ENCODE measurements around the gene LPIN3. TPM values are rescaled to one million over a fixed set of nuclear protein-coding genes. Genes with fewer than 3 reads are reported as not detected.

LPIN3 gene
- total RNA-seq, 1 donor from 2014 or later: 1.1 TPM

DNA sequence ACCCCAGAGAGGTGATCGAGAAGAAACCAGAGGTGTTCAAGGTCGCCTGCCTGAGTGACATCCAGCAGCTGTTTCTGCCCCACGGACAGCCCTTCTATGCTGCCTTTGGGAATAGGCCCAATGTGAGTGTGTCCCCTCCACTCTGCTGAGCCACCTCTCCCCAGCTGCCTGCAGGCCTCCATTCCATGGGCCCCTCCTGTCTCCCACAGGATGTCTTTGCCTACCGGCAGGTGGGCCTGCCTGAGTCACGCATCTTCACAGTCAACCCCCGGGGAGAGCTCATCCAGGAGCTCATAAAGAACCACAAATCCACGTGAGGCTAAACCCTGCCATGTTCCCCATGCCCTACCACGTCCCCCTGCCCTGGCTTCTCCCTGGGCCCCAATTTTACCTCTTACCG is 17.6 kb downstream of the LPIN3 start:
- Mint-ChIP-seq H3K27ac (no peak overlapping the region), H3K27me3 (ENCODE audit: insufficient read depth) (peaks cover 2% of the 10 kb centered on the region), H3K4me3 (no peak overlapping the region), H3K36me3 (ENCODE audit: low read depth) (no peaks in the 10 kb centered on the region), H3K4me1 (ENCODE audit: low read depth) (no peaks in the 10 kb centered on the region), H3K9me3 (no peaks in the 10 kb centered on the region)
- intact Hi-C loops (cut with micrococcal nuclease): no loop called here
- DNase-seq (ENCODE audit: low spot score): no peak

DNA sequence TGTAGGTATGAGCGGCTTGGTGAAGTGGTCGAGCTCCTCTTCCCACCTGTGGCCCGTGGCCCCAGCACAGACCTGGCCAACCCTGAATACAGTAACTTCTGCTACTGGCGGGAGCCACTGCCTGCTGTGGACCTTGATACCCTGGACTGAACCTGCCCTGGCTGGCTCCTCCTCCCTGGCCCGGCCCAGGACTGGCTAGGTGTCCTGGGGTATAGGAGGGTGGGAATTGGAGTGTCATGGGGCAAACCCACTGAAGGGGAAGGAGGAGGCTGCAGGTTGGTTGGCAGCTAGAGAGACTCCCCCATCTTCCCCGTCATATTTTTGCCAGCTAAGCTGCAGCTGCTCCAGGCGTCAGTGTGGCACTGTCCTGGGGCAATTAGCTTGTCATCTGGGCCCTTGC is 18.1 kb downstream of the LPIN3 start:
- intact Hi-C loops (cut with micrococcal nuclease): no loop called here
- Mint-ChIP-seq H3K4me1 (ENCODE audit: low read depth) (no peaks in the 10 kb centered on the region), H3K4me3 (no peak overlapping the region), H3K9me3 (no peaks in the 10 kb centered on the region), H3K27me3 (ENCODE audit: insufficient read depth) (no peaks in the 10 kb centered on the region), H3K36me3 (ENCODE audit: low read depth) (no peaks in the 10 kb centered on the region), H3K27ac (no peak overlapping the region)
- DNase-seq (ENCODE audit: low spot score): no peak

DNA sequence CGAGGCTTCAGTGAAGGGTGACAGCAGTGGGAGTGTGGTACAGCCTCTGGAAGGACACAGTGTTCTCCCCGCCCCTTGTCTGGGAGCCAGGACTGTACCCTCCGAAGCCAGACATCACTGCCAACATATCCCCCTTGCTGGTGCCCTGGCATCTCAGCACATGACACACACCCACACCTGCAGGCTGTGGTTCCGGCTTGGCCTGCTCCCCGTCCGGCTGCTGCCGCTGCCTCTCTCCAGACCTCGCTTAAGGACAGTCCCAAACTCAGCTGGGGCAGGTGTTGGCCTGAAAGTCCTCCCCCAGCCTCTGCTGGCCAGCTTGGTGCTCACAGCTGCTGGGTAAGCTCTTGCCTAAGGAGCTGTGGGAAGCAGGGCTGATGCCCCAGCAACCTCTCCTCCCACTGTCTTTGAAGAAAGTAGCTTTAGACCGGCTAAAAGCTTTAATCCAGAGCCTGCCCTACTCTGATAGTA is 19.0 kb downstream of the LPIN3 start:
- intact Hi-C loops (cut with micrococcal nuclease): no loop called here
- Mint-ChIP-seq H3K27me3 (ENCODE audit: insufficient read depth) (peaks cover under 1% of the 10 kb centered on the region), H3K27ac (no peak overlapping the region), H3K4me1 (ENCODE audit: low read depth) (no peaks in the 10 kb centered on the region), H3K36me3 (ENCODE audit: low read depth) (no peaks in the 10 kb centered on the region), H3K4me3 (no peak overlapping the region), H3K9me3 (no peaks in the 10 kb centered on the region)
- no peak for DNase-seq (ENCODE audit: low spot score)

DNA sequence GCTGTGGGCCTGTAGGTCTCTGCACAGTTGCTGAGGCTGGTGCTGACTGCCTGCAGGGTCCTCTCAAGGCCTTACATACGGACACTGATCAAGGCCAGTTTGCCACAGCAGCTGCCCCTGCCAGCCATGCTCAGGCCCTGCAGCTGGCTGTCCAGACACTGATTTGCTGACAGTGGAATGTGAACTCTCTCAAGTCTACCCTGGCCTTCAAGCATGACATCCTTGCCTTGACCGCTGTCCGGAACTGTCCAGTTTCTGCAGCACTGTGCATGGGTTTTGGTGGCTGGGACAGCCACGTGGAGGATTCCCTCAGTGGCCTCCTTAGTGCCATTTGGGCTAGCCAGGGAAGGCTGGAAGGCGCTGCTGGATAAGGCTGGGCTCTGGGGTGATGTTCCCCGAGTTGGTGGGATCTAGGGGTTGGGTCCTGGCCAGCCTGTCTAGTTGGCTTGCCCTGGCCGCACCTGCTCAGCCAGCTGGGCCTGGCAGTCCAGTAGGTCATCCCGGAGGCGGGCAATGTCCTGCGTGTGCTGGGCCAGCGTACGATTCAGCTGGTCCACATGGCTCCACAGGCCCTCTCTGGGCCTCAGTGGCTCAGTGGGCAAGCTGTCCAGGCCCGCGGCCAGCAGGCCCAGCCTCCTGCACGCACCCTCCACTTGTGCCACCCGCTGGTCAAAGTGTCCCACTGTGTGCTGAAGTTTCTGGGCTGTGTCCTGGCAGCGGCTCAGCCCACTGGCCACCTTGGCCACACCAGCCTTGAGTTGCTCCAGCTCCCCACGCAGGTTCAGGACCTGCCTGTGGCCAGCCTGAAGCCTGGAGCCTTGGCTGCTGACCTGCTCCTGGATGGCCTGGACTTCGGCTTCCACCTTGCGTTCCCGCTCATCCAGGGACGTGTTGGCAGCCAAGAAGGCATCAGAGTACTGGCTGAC is 20.5 kb downstream of the LPIN3 start:
- intact Hi-C loops (cut with micrococcal nuclease): no loop called here
- Mint-ChIP-seq H3K36me3 (ENCODE audit: low read depth) (no peaks in the 10 kb centered on the region), H3K4me1 (ENCODE audit: low read depth) (no peaks in the 10 kb centered on the region), H3K27ac (no peak overlapping the region), H3K27me3 (ENCODE audit: insufficient read depth) (peaks cover 12% of the 10 kb centered on the region), H3K9me3 (no peaks in the 10 kb centered on the region), H3K4me3 (no peak overlapping the region)
- DNase-seq (ENCODE audit: low spot score): no peak

DNA sequence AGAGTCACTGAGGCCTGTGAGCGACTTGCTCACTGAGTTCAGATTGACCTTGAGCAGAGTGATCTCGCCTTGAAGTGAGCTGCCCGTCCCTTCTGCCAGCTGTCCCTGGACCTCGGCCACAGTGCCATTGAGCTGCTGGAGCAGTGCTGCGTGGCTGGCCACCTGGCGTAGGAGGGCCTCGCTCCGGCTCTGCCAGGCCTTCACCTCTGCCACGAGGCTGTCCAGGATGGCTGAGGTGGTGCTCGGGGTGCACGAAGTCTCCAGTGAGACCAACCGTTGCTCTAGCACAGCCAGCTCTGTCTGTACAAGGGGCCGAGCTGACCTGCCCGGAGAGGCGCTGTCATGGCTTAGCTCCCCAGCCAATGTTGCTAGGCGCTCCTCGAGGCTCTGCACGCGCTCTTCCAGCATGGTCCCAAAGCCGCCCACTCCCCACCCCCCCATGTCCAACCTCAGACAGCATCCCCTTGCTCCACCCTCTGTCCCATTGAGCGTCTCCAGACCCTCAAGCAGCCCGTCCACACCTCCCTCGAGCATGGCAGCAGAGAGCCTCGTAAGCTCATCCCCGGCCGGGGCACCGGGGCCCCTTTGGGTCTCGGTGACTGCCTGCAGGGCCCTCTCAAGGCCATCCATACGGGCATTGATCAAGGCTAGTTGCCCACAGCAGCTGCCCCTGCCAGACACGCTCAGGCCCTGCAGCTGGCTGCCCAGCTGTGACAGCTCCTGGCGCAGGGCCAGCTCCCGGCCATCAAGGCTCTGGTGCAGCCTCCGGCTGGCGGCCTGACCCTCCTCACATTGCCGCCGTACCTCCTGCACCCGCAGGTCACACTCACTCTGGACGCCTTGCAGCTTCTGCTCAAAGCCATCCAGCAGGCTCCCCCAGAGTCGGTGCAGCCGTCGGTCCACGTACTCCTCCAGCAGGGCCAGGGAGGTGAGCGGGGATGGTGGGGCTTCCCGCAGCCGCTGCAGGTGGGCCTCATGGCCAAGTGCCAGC is 21.4 kb downstream of the LPIN3 start:
- Mint-ChIP-seq H3K9me3 (no peaks in the 10 kb centered on the region), H3K27me3 (ENCODE audit: insufficient read depth) (peaks cover 14% of the 10 kb centered on the region), H3K27ac (no peak overlapping the region)

DNA sequence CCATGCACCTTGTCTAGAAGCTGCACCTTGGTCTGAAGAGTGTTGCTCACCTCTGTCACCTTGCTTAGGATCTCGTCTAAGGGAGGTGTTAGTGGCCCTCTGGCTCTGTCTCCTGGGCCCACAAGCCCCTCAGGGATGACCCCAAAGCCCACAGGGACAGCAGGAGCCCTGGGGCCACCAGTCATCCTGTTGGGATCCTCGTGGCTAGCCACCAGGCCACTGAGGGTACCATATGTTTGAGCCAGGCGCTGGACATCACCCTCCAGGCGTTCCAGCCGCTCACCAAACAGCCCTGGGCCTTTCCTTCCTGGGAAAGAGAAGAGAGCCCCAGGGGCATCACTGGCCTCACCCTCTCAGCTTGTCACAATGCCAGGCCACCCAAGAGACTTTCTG is 22.1 kb downstream of the LPIN3 start:
- no peak for DNase-seq (ENCODE audit: low spot score)
- H3K27me3 Mint-ChIP-seq (ENCODE audit: insufficient read depth): peaks cover 21% of the 10 kb centered on the region
- H3K4me1 Mint-ChIP-seq (ENCODE audit: low read depth): peaks cover 4% of the 10 kb centered on the region
- no peak overlapping the region for H3K4me3 Mint-ChIP-seq
- H3K36me3 Mint-ChIP-seq (ENCODE audit: low read depth): no peaks in the 10 kb centered on the region
- H3K27ac Mint-ChIP-seq: no peak overlapping the region
- no peaks in the 10 kb centered on the region for H3K9me3 Mint-ChIP-seq
- intact Hi-C loops (cut with micrococcal nuclease): no loop called here

More for the DNA sequence above, 21.4 kb downstream of the LPIN3 start:
- Mint-ChIP-seq H3K4me1 (ENCODE audit: low read depth) (no peaks in the 10 kb centered on the region), H3K4me3 (no peak overlapping the region), H3K36me3 (ENCODE audit: low read depth) (no peaks in the 10 kb centered on the region)
- DNase-seq (ENCODE audit: low spot score): no peak
- intact Hi-C loops (cut with micrococcal nuclease): no loop called here

DNA sequence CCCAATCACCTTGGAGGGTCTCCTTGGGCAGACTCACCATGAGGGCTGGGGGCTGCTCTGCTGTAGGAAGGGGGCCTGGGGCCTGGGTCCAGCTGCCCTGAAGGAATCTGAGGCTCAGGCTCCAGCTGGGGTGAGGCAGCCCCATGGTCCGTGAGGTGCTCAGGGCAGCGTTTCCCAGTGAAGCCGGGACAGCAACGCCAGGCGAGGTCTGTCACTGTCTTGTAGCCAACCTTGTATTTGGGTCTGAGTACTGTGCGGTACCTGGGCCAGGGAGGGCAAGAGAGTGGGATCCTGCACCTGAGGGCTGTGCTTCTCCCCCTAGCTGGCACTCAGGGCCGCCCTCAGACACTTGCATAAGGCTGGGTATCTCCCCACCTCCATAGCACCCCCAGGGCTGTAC is 23.0 kb downstream of the LPIN3 start:
- Mint-ChIP-seq H3K27ac (no peak overlapping the region), H3K9me3 (no peaks in the 10 kb centered on the region), H3K27me3 (ENCODE audit: insufficient read depth) (peaks cover 26% of the 10 kb centered on the region), H3K36me3 (ENCODE audit: low read depth) (no peaks in the 10 kb centered on the region), H3K4me1 (ENCODE audit: low read depth) (peaks cover 4% of the 10 kb centered on the region), H3K4me3 (no peak overlapping the region)
- no peak for DNase-seq (ENCODE audit: low spot score)
- intact Hi-C loops (cut with micrococcal nuclease): no loop called here

DNA sequence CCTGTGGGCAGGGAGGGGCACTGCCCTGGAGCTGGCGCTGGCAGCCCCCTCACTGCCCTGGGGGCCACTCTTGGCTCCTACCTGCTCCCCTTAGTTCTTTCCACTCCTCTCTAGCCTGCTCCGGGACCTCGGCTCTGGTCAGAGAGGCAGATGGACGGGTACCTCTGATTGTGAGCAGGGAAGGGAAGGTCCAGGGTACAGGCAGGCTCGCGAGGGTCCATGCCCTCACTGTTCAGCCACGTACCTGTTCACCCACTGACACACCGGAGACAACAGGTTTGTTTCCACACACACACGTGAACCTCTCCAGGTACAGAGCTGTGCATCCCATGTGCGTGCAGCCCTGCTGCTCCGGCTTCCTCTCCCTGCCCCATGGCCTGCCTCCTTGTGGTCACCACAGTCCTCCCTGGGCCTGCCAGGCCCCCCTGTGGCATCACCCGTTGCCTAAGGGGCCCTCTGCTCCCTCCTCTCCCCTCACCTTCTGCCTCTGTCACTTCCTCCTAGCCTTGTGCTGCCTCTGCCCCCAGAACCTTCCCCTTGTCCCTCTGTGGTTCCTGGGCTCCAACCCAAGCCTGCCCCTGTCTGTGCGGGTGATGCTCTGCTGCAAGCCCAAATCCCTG is 23.7 kb downstream of the LPIN3 start:
- no peaks in the 10 kb centered on the region for H3K9me3 Mint-ChIP-seq
- no peak for DNase-seq (ENCODE audit: low spot score)
- H3K27ac Mint-ChIP-seq: no peak overlapping the region
- peaks cover 31% of the 10 kb centered on the region for H3K27me3 Mint-ChIP-seq (ENCODE audit: insufficient read depth)
- no peak overlapping the region for H3K4me3 Mint-ChIP-seq
- H3K36me3 Mint-ChIP-seq (ENCODE audit: low read depth): no peaks in the 10 kb centered on the region
- peaks cover 4% of the 10 kb centered on the region for H3K4me1 Mint-ChIP-seq (ENCODE audit: low read depth)
- intact Hi-C loops (cut with micrococcal nuclease): no loop called here

DNA sequence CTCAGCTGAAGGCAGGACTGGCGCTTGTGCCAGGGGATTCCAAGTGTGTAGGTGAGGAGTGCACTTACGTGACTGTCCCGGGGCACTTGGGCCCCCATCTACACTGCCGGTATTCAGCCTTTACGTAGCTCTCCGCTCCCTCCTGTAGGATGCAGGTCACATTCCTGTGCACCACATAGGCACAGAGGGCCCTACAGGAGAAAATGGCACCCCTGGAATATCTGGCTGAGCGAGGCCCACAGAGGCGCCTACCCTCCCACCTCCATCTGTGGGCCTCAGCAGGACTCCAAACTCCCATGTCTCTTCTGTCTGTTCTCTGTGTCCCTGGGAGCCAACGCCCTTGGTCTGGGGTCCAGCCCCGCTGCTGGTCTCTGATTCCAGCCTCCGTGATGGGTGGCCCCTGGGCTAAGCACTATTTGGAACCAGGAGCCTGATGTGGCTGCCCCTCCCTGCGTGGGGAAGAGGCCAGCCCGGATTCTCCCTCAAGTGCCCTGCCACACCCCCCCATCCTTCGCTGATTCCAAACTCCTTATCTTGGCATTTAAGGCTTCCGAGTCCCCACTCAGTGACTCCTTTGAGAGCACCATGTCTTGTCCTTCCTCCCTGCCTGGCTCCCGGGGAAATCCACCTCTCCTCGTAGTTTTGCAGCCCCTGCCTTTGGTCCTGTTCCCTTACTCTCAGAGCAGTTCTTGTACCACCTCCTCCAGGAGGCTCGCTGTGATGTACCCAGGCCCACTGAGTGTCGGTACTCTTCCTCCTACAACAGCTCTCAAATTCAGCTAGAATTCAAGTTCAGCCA is 24.5 kb downstream of the LPIN3 start:
- no peaks in the 10 kb centered on the region for H3K36me3 Mint-ChIP-seq (ENCODE audit: low read depth)

DNA sequence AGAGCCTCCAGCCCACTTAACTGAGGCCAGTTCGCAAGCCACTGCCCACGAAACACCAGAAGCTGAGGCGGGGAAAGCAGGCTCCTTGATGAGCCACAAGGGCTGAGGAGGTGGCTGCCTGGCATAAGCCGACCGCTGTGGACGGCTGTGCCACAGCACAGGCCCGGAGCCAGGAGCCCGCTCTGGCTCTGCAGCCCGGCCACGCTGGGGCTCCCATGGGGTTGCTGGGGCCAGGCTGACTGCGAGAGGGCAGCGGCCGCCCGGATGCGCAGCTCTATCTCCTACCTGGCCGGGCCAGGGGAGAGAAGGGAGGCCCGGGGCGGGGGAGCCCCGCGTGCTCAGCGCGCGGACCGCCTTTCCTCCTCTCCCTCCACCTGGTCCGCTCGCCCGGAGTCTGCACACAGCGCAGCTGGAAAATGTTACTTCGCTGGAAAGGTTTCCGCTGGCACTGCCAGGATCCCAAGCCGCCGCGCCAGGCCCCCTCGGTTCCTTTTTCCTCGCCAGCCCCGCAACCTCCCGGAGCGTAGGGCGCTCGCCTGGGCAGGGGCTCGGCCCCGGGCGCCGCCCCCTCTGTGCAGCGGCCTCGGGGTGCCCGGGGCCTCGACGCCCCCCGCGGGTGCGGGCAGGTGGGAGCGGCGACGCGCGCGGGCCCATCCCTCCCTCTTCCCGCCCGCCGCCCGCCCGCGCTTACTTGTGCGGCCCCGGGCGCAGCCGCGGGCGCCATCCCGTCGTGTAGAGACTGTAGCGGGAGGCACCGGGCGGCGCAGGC is 25.3 kb downstream of the LPIN3 start:
- peaks cover 39% of the 10 kb centered on the region for H3K27me3 Mint-ChIP-seq (ENCODE audit: insufficient read depth)
- peaks cover under 1% of the 10 kb centered on the region for H3K9me3 Mint-ChIP-seq
- no peak for DNase-seq (ENCODE audit: low spot score)
- peaks cover 4% of the 10 kb centered on the region for H3K4me1 Mint-ChIP-seq (ENCODE audit: low read depth)
- intact Hi-C loops (cut with micrococcal nuclease): no loop called here
- H3K27ac Mint-ChIP-seq: no peak overlapping the region
- peak overlapping the region; percentile 12 for H3K4me3 Mint-ChIP-seq
- no peaks in the 10 kb centered on the region for H3K36me3 Mint-ChIP-seq (ENCODE audit: low read depth)

More for the DNA sequence above, 24.5 kb downstream of the LPIN3 start:
- Mint-ChIP-seq H3K9me3 (no peaks in the 10 kb centered on the region), H3K4me1 (ENCODE audit: low read depth) (peaks cover 4% of the 10 kb centered on the region), H3K4me3 (peak overlapping the region; percentile 12), H3K27ac (no peak overlapping the region), H3K27me3 (ENCODE audit: insufficient read depth) (peaks cover 39% of the 10 kb centered on the region)
- intact Hi-C loops (cut with micrococcal nuclease): no loop called here
- no peak for DNase-seq (ENCODE audit: low spot score)

DNA sequence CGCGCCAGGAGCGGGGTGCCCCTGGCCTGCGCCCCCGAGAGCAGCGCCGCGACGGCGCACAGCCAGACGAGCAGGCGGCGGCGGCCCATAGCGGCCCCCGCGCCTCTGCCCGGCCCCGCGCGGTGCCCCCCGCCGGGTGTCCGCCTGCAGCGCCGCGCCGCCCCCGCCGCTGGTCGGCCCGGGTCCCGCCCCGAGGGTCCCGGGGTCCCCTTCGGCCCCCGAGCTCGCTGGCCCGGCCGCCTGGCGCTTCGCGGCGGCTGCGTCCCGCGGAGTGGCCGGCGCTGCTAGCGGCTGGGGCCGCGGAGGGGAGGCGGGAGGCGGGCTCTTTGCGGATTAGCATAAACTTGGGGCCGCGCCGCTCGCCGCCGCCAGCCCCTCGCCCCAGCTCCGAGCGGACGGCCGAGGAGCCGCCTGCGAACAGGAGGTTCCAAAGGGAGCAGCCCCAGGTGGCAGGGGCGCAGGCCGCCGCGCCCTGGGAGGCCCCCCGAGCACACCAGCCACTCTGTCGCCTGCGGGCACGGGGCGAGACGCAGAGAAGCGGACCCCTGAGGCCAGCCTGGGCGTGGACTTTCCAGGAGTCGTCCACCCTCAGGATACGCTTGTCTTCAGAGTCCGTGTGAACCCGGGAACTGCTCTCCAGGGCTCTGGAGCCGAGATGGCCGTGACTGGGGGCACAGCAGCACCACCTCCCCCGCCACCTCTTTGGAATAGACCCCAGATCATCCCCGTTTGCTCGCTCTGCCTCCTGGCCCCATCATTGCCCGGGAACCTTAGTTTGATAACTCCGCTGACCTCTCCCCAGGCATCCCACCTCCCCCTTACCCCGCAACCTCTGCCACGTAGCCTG is 26.1 kb downstream of the LPIN3 start, which contains the start of gene EMILIN3:
TSS of gene EMILIN3 (minus strand) at position 273 of the 847 bp plus-strand sequence. CDS start at position 89, 184 bp downstream.
- Mint-ChIP-seq H3K36me3 (ENCODE audit: low read depth) (peaks cover 2% of the 10 kb centered on the region), H3K4me1 (ENCODE audit: low read depth) (peaks cover 4% of the 10 kb centered on the region), H3K4me3 (peak within 1 kb of the TSS; percentile 49), H3K27me3 (ENCODE audit: insufficient read depth) (peaks cover 39% of the 10 kb centered on the region), H3K27ac (peak within 1 kb of the TSS; percentile 23), H3K9me3 (peaks cover 6% of the 10 kb centered on the region)
- intact Hi-C loops (cut with micrococcal nuclease): no loop called here
- no peak for DNase-seq (ENCODE audit: low spot score)

Measured in activated T-helper 1 cell treated with anti-CD3 and anti-CD28 coated beads, Interleukin-12 subunit alpha, Interleukin-12 subunit beta, Interleukin-2, Interleukin-4 antibody, amounts not matched to agents 30 ng/mL and 10 ng/mL and 1 ng/mL, durations not matched to agents 14 hours and 24 hours and 36 hours (primary cell).